ENCODE results near the gene ARMH1.
A peak's percentile ranks its signal among the peaks of the same experiment; 100 is the strongest.

- peak; percentile 80 to 87 for TF ChIP-seq CTCF (conservative IDR thresholded peaks at IDR 0.05 in 1 of 2, IDR thresholded peaks at IDR 0.05 in 1 of 2; ENCODE audit: extremely low read depth in 1 of 2, insufficient read depth in 1 of 2, low read depth in 1 of 2, low read length in 2 of 2)
- TF ChIP-seq EZH2 (IDR thresholded peaks at IDR 0.05; ENCODE audit: borderline replicate concordance, low read length), result no peak
Measured at GRCh38 chr1:44655609-44656008, 18.9 kb upstream of the ARMH1 start.
